H1 (cell line): Measurements from ENCODE around the gene OLFML2A. TPM values are rescaled to one million over a fixed set of nuclear protein-coding genes. Genes with fewer than 3 reads are reported as not detected.

Experiments
- CTCF ChIA-PET: fragments of 300-600 bp; sonication (Branson Sonifier 250); formaldehyde crosslinking; loops from one replicate; lab custom pipeline; 2021; ENCODE audit not compliant: partially characterized antibody; lab: Charles Lee
- POLR2A ChIA-PET: fragments of 300-600 bp; sonication (Branson Sonifier 250); formaldehyde crosslinking; loops from one replicate; lab custom pipeline; 2021; ENCODE audit warnings: inconsistent platforms; ENCODE audit not compliant: partially characterized antibody; lab: Charles Lee
- DNase-seq, 2 experiments: peaks; one replicate each; pipeline versions ENCODE4 v3.0.0 to v3.0.0-alpha.2; 2010 to 2022; ENCODE audit warnings: low spot score in 2 of 2, low read depth in 1 of 2, mixed read lengths in 1 of 2
- FAIRE-seq: peaks from 2 replicates; lab custom pipeline; 2011; peaks lifted over from hg19 to GRCh38; lab: Jason Lieb, UNC
- H2AFZ ChIP-seq: 2 replicates; pipeline ENCODE4 v1.8.1; 2012; ENCODE audit warnings: low read length, inconsistent platforms
- H2AK5ac ChIP-seq: 2 replicates; pipeline ENCODE4 v1.6.1; 2013; ENCODE audit warnings: low read depth, low read length
- H2BK120ac ChIP-seq: replicated peaks from 2 replicates; pipeline ENCODE3; 2013; ENCODE audit warnings: low read depth, low read length, inconsistent platforms
- H2BK12ac ChIP-seq: 2 replicates; pipeline ENCODE4 v1.6.1; 2013; ENCODE audit warnings: low read depth, low read length
- H2BK15ac ChIP-seq: 2 replicates; pipeline ENCODE4 v1.6.1; 2013; ENCODE audit warnings: low read length
- H2BK20ac ChIP-seq: 2 replicates; pipeline ENCODE4 v1.6.1; 2013; ENCODE audit warnings: low read length
- H2BK5ac ChIP-seq: 2 replicates; pipeline ENCODE4 v1.6.1; 2013; ENCODE audit warnings: low read depth, low read length
- H3K14ac ChIP-seq: 2 replicates; pipeline ENCODE4 v1.6.1; 2013; ENCODE audit warnings: inconsistent platforms; ENCODE audit not compliant: insufficient read length
- H3K18ac ChIP-seq: 2 replicates; pipeline ENCODE4 v1.6.1; 2013; ENCODE audit warnings: low read length; ENCODE audit errors: extremely low read depth
- H3K23ac ChIP-seq: 2 replicates; pipeline ENCODE4 v1.6.1; 2013; ENCODE audit warnings: inconsistent platforms; ENCODE audit not compliant: insufficient read length
- H3K23me2 ChIP-seq: 2 replicates; pipeline ENCODE4 v1.6.1; 2013; ENCODE audit warnings: low read depth, low read length
- H3K27ac ChIP-seq: 2 replicates; pipeline ENCODE4 v1.6.1; 2011; ENCODE audit warnings: low read depth, low read length, inconsistent platforms
- H3K27me3 ChIP-seq, 4 experiments: replicated peaks in 1 of 4; 1 replicate in 1 of 4; 2 replicates in 3 of 4; pipeline versions ENCODE4 v1.6.1 to v1.8.1; 2011 to 2013; ENCODE audit warnings: low read length in 3 of 4, mild to moderate bottlenecking in 3 of 4, inconsistent platforms in 2 of 4, mixed read lengths in 2 of 4, moderate library complexity in 1 of 4; ENCODE audit not compliant: control insufficient read depth in 3 of 4, insufficient read depth in 3 of 4; ENCODE audit errors: extremely low read depth in 1 of 4
- H3K36me3 ChIP-seq, 4 experiments: 2 replicates each; pipeline versions ENCODE4 v1.6.1 to v1.8.1; 2011 to 2013; ENCODE audit warnings: mild to moderate bottlenecking in 4 of 4, low read length in 3 of 4, moderate library complexity in 2 of 4, control low read depth in 1 of 4, inconsistent platforms in 1 of 4; ENCODE audit not compliant: insufficient read depth in 4 of 4, control insufficient read depth in 2 of 4
- H3K4ac ChIP-seq: replicated peaks from 2 replicates; pipeline ENCODE3; 2013; ENCODE audit warnings: low read length, low read depth, mixed read lengths, inconsistent platforms; ENCODE audit not compliant: insufficient read length
- H3K4me1 ChIP-seq, 4 experiments: replicated peaks in 1 of 4; 1 replicate in 1 of 4; 2 replicates in 3 of 4; pipeline versions ENCODE4 v1.6.1 to v1.8.1; 2011 to 2013; ENCODE audit warnings: low read length in 3 of 4, inconsistent platforms in 2 of 4, mixed read lengths in 1 of 4; ENCODE audit not compliant: insufficient read depth in 4 of 4, control insufficient read depth in 3 of 4
- H3K4me2 ChIP-seq, 2 experiments: 2 replicates each; pipeline versions ENCODE4 v1.6.1 to v1.8.1; 2011 to 2013; ENCODE audit warnings: low read depth in 2 of 2, low read length in 2 of 2, control low read depth in 1 of 2, inconsistent platforms in 1 of 2, mild to moderate bottlenecking in 1 of 2; ENCODE audit not compliant: insufficient read depth in 1 of 2
- H3K4me3 ChIP-seq, 4 experiments: fragments of 200-600, 300-600 bp in 1 of 4; sonication (generic), shearing (Covaris generic), sonication (Bioruptor Twin) in 1 of 4; 2 replicates each; pipeline versions ENCODE4 v1.5.1 to v1.8.1; 2011 to 2016; ENCODE audit warnings: low read length in 4 of 4, low read depth in 3 of 4, control low read depth in 2 of 4, inconsistent platforms in 2 of 4, mild to moderate bottlenecking in 2 of 4, mixed read lengths in 1 of 4, moderate library complexity in 1 of 4; ENCODE audit not compliant: insufficient read depth in 2 of 4; ENCODE audit errors: extremely low read depth in 1 of 4
- H3K56ac ChIP-seq: replicated peaks from 2 replicates; pipeline ENCODE3; 2013; ENCODE audit warnings: low read depth, mild to moderate bottlenecking, mixed read lengths, low read length, inconsistent platforms; ENCODE audit not compliant: insufficient read length
- H3K79me1 ChIP-seq: 2 replicates; pipeline ENCODE4 v1.6.1; 2013; ENCODE audit warnings: low read depth, low read length, control low read depth
- H3K79me2 ChIP-seq, 2 experiments: 2 replicates each; pipeline versions ENCODE4 v1.6.1 to v1.8.1; 2012 to 2013; ENCODE audit warnings: low read length in 2 of 2, mild to moderate bottlenecking in 2 of 2, inconsistent platforms in 1 of 2; ENCODE audit not compliant: insufficient read depth in 2 of 2, control insufficient read depth in 1 of 2
- H3K9ac ChIP-seq, 4 experiments: replicated peaks in 1 of 4; 1 replicate in 1 of 4; 2 replicates in 3 of 4; pipeline versions ENCODE4 v1.6.1 to v1.8.1; 2011 to 2013; ENCODE audit warnings: low read depth in 3 of 4, low read length in 3 of 4, control low read depth in 2 of 4, mild to moderate bottlenecking in 2 of 4, moderate library complexity in 2 of 4, inconsistent platforms in 1 of 4; ENCODE audit errors: extremely low read depth in 1 of 4
- H3K9me3 ChIP-seq, 2 experiments: 2 replicates each; pipeline versions ENCODE4 v1.6.1 to v1.8.1; 2012 to 2013; ENCODE audit warnings: mild to moderate bottlenecking in 2 of 2, moderate library complexity in 2 of 2, control low read depth in 1 of 2, inconsistent platforms in 1 of 2, low read depth in 1 of 2, low read length in 1 of 2, mixed read lengths in 1 of 2; ENCODE audit not compliant: insufficient read depth in 2 of 2
- H4K20me1 ChIP-seq, 2 experiments: replicated peaks in 1 of 2; 2 replicates each; pipeline versions ENCODE3 to v1.8.1; 2011 to 2013; ENCODE audit warnings: inconsistent platforms in 2 of 2, low read length in 2 of 2, mild to moderate bottlenecking in 1 of 2; ENCODE audit not compliant: insufficient read depth in 2 of 2, control insufficient read depth in 1 of 2
- H4K5ac ChIP-seq: 2 replicates; pipeline ENCODE4 v1.6.1; 2013; ENCODE audit warnings: low read length, low read depth, mixed read lengths, inconsistent platforms; ENCODE audit not compliant: insufficient read length
- H4K8ac ChIP-seq: 2 replicates; pipeline ENCODE4 v1.8.0; 2013; ENCODE audit warnings: mild to moderate bottlenecking, moderate library complexity, low read length, inconsistent platforms; ENCODE audit not compliant: insufficient read depth; ENCODE audit errors: extremely low read depth
- H4K91ac ChIP-seq: replicated peaks from 2 replicates; pipeline ENCODE3; 2013; ENCODE audit warnings: low read length, mixed read lengths, inconsistent platforms; ENCODE audit not compliant: insufficient read length
- CEBPB ChIP-seq: IDR thresholded peaks from 2 replicates; pipeline ENCODE4 v1.6.1; 2012; ENCODE audit warnings: low read depth, low read length
- GABPA ChIP-seq: IDR thresholded peaks from 2 replicates; pipeline ENCODE4 v1.6.1; 2011; ENCODE audit warnings: mild to moderate bottlenecking, low read length, moderate library complexity, borderline replicate concordance; ENCODE audit not compliant: insufficient read depth
- HDAC2 ChIP-seq, 2 experiments: fragments of 300-600 bp in 1 of 2; sonication (generic) in 1 of 2; IDR thresholded peaks; 2 replicates each; pipeline ENCODE4 v1.6.1; 2011 to 2012; ENCODE audit warnings: low read depth in 2 of 2, low read length in 2 of 2, mild to moderate bottlenecking in 2 of 2, moderate library complexity in 2 of 2, borderline replicate concordance in 1 of 2, inconsistent platforms in 1 of 2
- KDM1A ChIP-seq: fragments of 200-600, 300-600 bp; sonication (generic); IDR thresholded peaks from 2 replicates; pipeline ENCODE4 v1.7.1; 2016; ENCODE audit warnings: mild to moderate bottlenecking, low read length, borderline replicate concordance
- POLR2AphosphoS5 ChIP-seq: IDR thresholded peaks from 2 replicates; pipeline ENCODE4 v1.6.1; 2011; ENCODE audit warnings: low read depth, low read length
- POU5F1 ChIP-seq: IDR thresholded peaks from 2 replicates; pipeline ENCODE4 v1.6.1; 2011; ENCODE audit warnings: low read depth, mild to moderate bottlenecking, low read length, moderate library complexity
- RXRA ChIP-seq: IDR thresholded peaks from 2 replicates; pipeline ENCODE4 v1.6.1; 2011; ENCODE audit warnings: low read depth, mild to moderate bottlenecking, low read length, moderate library complexity; ENCODE audit not compliant: insufficient read depth
- SP2 ChIP-seq: IDR thresholded peaks from 2 replicates; pipeline ENCODE4 v1.6.1; 2012; ENCODE audit warnings: mild to moderate bottlenecking, low read length, inconsistent platforms
- TAF1 ChIP-seq: IDR thresholded peaks from 2 replicates; pipeline ENCODE4 v1.6.1; 2011; ENCODE audit warnings: mild to moderate bottlenecking, low read depth, low read length
- WGBS, 2 experiments: shearing (Covaris generic) in 1 of 2; methylation state at CpG; one replicate each; pipeline versions ENCODE4 v1.1.6 to v1.1.7; 2013 to 2015; ENCODE audit warnings: low lambda C conversion rate in 2 of 2, mixed read lengths in 2 of 2, inconsistent platforms in 1 of 2, low coverage in 1 of 2, missing lambda C conversion rate in 1 of 2; ENCODE audit not compliant: insufficient replicate concordance in 2 of 2, insufficient coverage in 1 of 2, insufficient read length in 1 of 2; ENCODE audit errors: extremely low coverage in 1 of 2, missing lambda C conversion rate in 1 of 2; 5-methylcytosine and 5-hydroxymethylcytosine counted together
- polyA plus RNA-seq, 7 experiments: library from polyadenylated mRNA; depleted of rRNA in 3 of 7; stranded (reverse) in 5 of 7; unstranded in 2 of 7; fragments of >200 nt in 5 of 7; fragments of 200-250 nt in 2 of 7; gene quantifications; 1 replicate in 5 of 7; 2 replicates in 1 of 7; 4 replicates in 1 of 7; pipeline versions ENCODE4 v1.2.1 to v1.2.3, GENCODE V29; 2011 to 2013; ENCODE audit warnings: missing spikeins in 2 of 7, mixed read lengths in 2 of 7
- total RNA-seq: library from RNA; stranded (reverse); fragmentation: NEBNext Ultra II Directional; extraction: Animal tissue kit (Norgen Biotek cat#: 25700); gene quantifications from 2 replicates; pipeline ENCODE4 v1.2.1, GENCODE V29; 2021

OLFML2A gene
- total and polyA plus RNA-seq, 2 of the 8 experiments (the other 6 are each of a cell fraction or from before 2014, with no cell fraction given), result 7.8 to 11.5 TPM

GRCh38 chr9:124810663-124811355, 33.9 kb downstream of the OLFML2A start:
- peak overlapping the region; percentile 99 for H2AK5ac ChIP-seq
- H3K9me3 ChIP-seq, result no peaks in the 10 kb centered on the region
- no peaks in the 10 kb centered on the region for H3K79me2 ChIP-seq
- WGBS, 2 experiments, result 44% methylated on average over 5 of the region's 12 CpGs; no CpG with 5 or more reads in 1 of the 2 experiments
- DNase-seq (peak; percentile 76 to 84), FAIRE-seq (peak; percentile 42)
- H3K36me3 ChIP-seq, result no peaks in the 10 kb centered on the region
- no peak overlapping the region; the same call in 1 of the 2 replicates for H2AFZ ChIP-seq
- H3K4me3 ChIP-seq, result peak overlapping the region in 1 of 4 experiments; percentile 21; a peak in 2 of 8 replicates
- POLR2A ChIA-PET, result interaction anchor here (1.0 to 5.9 kb wide), 6 partner anchors 10 to 51 kb away, joined by 3 to 23 read pairs (median 4); partner anchors contain the start of genes ARPC5L and RPL35
- H3K23ac ChIP-seq, result no peak overlapping the region
- peak overlapping the region; percentile 96 for H2BK120ac ChIP-seq
- peak overlapping the region; percentile 99; the same call in 1 of the 2 replicates for H2BK20ac ChIP-seq
- H2BK15ac ChIP-seq, result peak overlapping the region; percentile 100; the same call in 1 of the 2 replicates
- peak overlapping the region; percentile 77; the same call in 1 of the 2 replicates for H4K8ac ChIP-seq
- peak overlapping the region; percentile 49 for H3K56ac ChIP-seq
- H3K4me2 ChIP-seq, result peak overlapping the region; percentile 31 to 55; a peak in 3 of 4 replicates
- H3K23me2 ChIP-seq, result peaks cover 2% of the 10 kb centered on the region; the same call in 1 of the 2 replicates
- H3K4me1 ChIP-seq, result peaks cover 10 to 25% (median 16%) of the 10 kb centered on the region in 4 experiments
- peak overlapping the region; percentile 97 for H2BK12ac ChIP-seq
- CTCF ChIA-PET, result interaction anchor here (0.7 to 65.2 kb wide), 10 partner anchors 8 to 193 kb away, joined by 3 to 1529 read pairs (median 7); partner anchors contain the start of genes ARPC5L, NR6A1, OLFML2A and RPL35
- no peak overlapping the region for H3K14ac ChIP-seq
- H3K27me3 ChIP-seq, result no peaks in the 10 kb centered on the region
- peak overlapping the region; percentile 93 for H2BK5ac ChIP-seq
- peak overlapping the region; percentile 50 for H4K5ac ChIP-seq
- H4K20me1 ChIP-seq, result no peaks in the 10 kb centered on the region
- peak overlapping the region; percentile 97 for H3K18ac ChIP-seq
- H3K27ac ChIP-seq, result peak overlapping the region; percentile 70
- peak overlapping the region; percentile 74 for H3K4ac ChIP-seq
- H3K9ac ChIP-seq, result peak overlapping the region in 2 of 4 experiments; percentile 29 to 38; a peak in 3 of 7 replicates
- no peaks in the 10 kb centered on the region for H3K79me1 ChIP-seq
- H4K91ac ChIP-seq, result peak overlapping the region; percentile 94
- TF ChIP-seq HDAC2 (IDR thresholded peaks at IDR 0.05; ENCODE audit: borderline replicate concordance in 1 of 2, low read depth in 2 of 2, low read length in 2 of 2), result no peak
- no peak for TF ChIP-seq POU5F1
- TF ChIP-seq SP2, result no peak
- peak; percentile 49; the same call in 1 of the 2 replicates for TF ChIP-seq TAF1
- peak; percentile 42; the same call in 1 of the 2 replicates for TF ChIP-seq GABPA
- peak; percentile 30; the same call in 1 of the 2 replicates for TF ChIP-seq KDM1A
- TF ChIP-seq CEBPB, result no peak
- TF ChIP-seq POLR2AphosphoS5, result peak; percentile 55; the same call in 1 of the 2 replicates
- no peak for TF ChIP-seq RXRA
